GM23338 (cell line): ENCODE measurements around the gene RPL10A. TPM values are rescaled to one million over a fixed set of nuclear protein-coding genes. Genes with fewer than 3 reads are reported as not detected.

Experiments
- ATAC-seq: fragments of 200-7000 bp; cut with Tn5 transposase; 3 replicates; pipeline ENCODE4 v1.9.1; 2020
- DNase-seq: peaks from one replicate; pipeline ENCODE4 v3.0.0-alpha.2; 2015; ENCODE audit warnings: low spot score
- H2AFZ ChIP-seq: fragments of 200-600 bp; sonication (generic); 2 replicates; pipeline ENCODE4 v1.8.0; 2016; ENCODE audit warnings: antibody characterized with exemption, mild to moderate bottlenecking, moderate library complexity
- H3F3A ChIP-seq: fragments of 200-600 bp; sonication (generic); replicated peaks from 2 replicates; pipeline ENCODE4 v1.8.0; 2017; ENCODE audit warnings: antibody characterized with exemption, mixed run types, low read depth
- H3K27ac ChIP-seq: fragments of 200-600 bp; sonication (generic); 2 replicates; pipeline ENCODE4 v1.6.1; 2016; ENCODE audit warnings: low read depth
- H3K27me3 ChIP-seq: fragments of 200-600 bp; sonication (generic); 2 replicates; pipeline ENCODE4 v1.8.0; 2016; ENCODE audit warnings: mild to moderate bottlenecking, mixed run types, moderate library complexity; ENCODE audit not compliant: insufficient read depth
- H3K36me3 ChIP-seq: fragments of 200-600 bp; sonication (generic); 2 replicates; pipeline ENCODE4 v1.8.0; 2016; ENCODE audit warnings: mild to moderate bottlenecking; ENCODE audit not compliant: insufficient read depth
- H3K4me1 ChIP-seq: fragments of 200-600 bp; sonication (generic); 2 replicates; pipeline ENCODE4 v1.8.0; 2016; ENCODE audit warnings: mild to moderate bottlenecking, moderate library complexity; ENCODE audit not compliant: insufficient read depth
- H3K4me2 ChIP-seq: fragments of 200-600 bp; sonication (generic); 2 replicates; pipeline ENCODE4 v1.7.1; 2017; ENCODE audit warnings: mixed run types
- H3K4me3 ChIP-seq: fragments of 200-600 bp; sonication (generic); 2 replicates; pipeline ENCODE4 v1.6.1; 2016; ENCODE audit warnings: mixed run types
- H3K79me2 ChIP-seq: fragments of 200-600 bp; sonication (generic); replicated peaks from 2 replicates; pipeline ENCODE4 v1.8.0; 2017; ENCODE audit warnings: mild to moderate bottlenecking; ENCODE audit not compliant: insufficient read depth
- H3K9me2 ChIP-seq: fragments of 200-600 bp; sonication (generic); 2 replicates; pipeline ENCODE4 v1.8.0; 2017; ENCODE audit not compliant: insufficient read depth
- H4K20me1 ChIP-seq: fragments of 200-600 bp; sonication (generic); replicated peaks from 2 replicates; pipeline ENCODE4 v1.8.0; 2017; ENCODE audit warnings: mild to moderate bottlenecking; ENCODE audit not compliant: insufficient read depth
- H3K27ac Mint-ChIP-seq: 2 replicates; pipeline ENCODE4 v1.8.0; 2020; ENCODE audit warnings: inconsistent platforms, mild to moderate bottlenecking, moderate library complexity, mixed read lengths
- H3K27me3 Mint-ChIP-seq: 3 replicates; pipeline ENCODE4 v1.8.0; 2022; ENCODE audit warnings: low read depth, mild to moderate bottlenecking, moderate library complexity, mixed read lengths, inconsistent platforms; ENCODE audit not compliant: insufficient read depth, poor library complexity
- H3K36me3 Mint-ChIP-seq: 3 replicates; pipeline ENCODE4 v1.8.0; 2021; ENCODE audit warnings: low read depth, mild to moderate bottlenecking, inconsistent platforms, moderate library complexity, mixed read lengths
- H3K4me1 Mint-ChIP-seq: 3 replicates; pipeline ENCODE4 v1.8.0; 2020; ENCODE audit warnings: mild to moderate bottlenecking, inconsistent platforms, mixed read lengths
- H3K4me3 Mint-ChIP-seq: 3 replicates; pipeline ENCODE4 v1.8.0; 2021; ENCODE audit warnings: moderate library complexity, mild to moderate bottlenecking, inconsistent platforms, mixed read lengths
- H3K9me3 Mint-ChIP-seq: 3 replicates; pipeline ENCODE4 v1.8.0; 2020; ENCODE audit warnings: moderate library complexity, mild to moderate bottlenecking, inconsistent platforms, mixed read lengths
- CREB1 ChIP-seq: fragments of 250-450 bp; sonication (Bioruptor Pico); IDR thresholded peaks from 2 replicates; pipeline ENCODE4 v1.5.0; 2020; ENCODE audit warnings: low read depth, mild to moderate bottlenecking, moderate library complexity
- CTCF ChIP-seq, 2 experiments: fragments of 200-600 bp in 1 of 2; sonication (generic) in 1 of 2; conservative IDR thresholded peaks; 2 replicates each; pipeline versions ENCODE4 v1.5.1 to v1.6.1; 2016 to 2017; ENCODE audit warnings: antibody characterized with exemption in 2 of 2, low read depth in 2 of 2, mild to moderate bottlenecking in 2 of 2, moderate library complexity in 1 of 2
- EZH2 ChIP-seq: fragments of 200-600 bp; sonication (generic); IDR thresholded peaks from one replicate; pipeline ENCODE4 v1.8.0; 2017; ENCODE audit warnings: antibody characterized with exemption, mild to moderate bottlenecking, low read depth; ENCODE audit not compliant: unreplicated experiment
- JUNB ChIP-seq: IDR thresholded peaks from one replicate; pipeline ENCODE4 v1.6.1; 2016; ENCODE audit warnings: antibody characterized with exemption; ENCODE audit not compliant: unreplicated experiment
- NANOG ChIP-seq: IDR thresholded peaks from 2 replicates; pipeline ENCODE4 v1.6.1; 2016; ENCODE audit warnings: antibody characterized with exemption, borderline replicate concordance
- REST ChIP-seq: IDR thresholded peaks from one replicate; pipeline ENCODE4 v1.6.1; 2018; ENCODE audit warnings: antibody characterized with exemption; ENCODE audit not compliant: unreplicated experiment
- STAT1 ChIP-seq: IDR thresholded peaks from one replicate; pipeline ENCODE4 v1.6.1; 2016; ENCODE audit warnings: antibody characterized with exemption; ENCODE audit not compliant: unreplicated experiment
- ZNF114 ChIP-seq: fragments of 250-450 bp; sonication (Bioruptor Pico); IDR thresholded peaks from 2 replicates; pipeline ENCODE4 v1.5.0; 2020; ENCODE audit warnings: mild to moderate bottlenecking, moderate library complexity
- ZNF331 ChIP-seq: fragments of 250-450 bp; sonication (Bioruptor Pico); IDR thresholded peaks from 2 replicates; pipeline ENCODE4 v1.5.0; 2020; ENCODE audit warnings: low read depth, mild to moderate bottlenecking, moderate library complexity
- ZNF462 ChIP-seq: fragments of 250-450 bp; sonication (Bioruptor Pico); IDR thresholded peaks from 2 replicates; pipeline ENCODE4 v1.5.0; 2020; ENCODE audit warnings: mild to moderate bottlenecking, moderate library complexity
- polyA plus RNA-seq: library from polyadenylated mRNA; unstranded; fragments of >200 nt; fragmentation: Nextera tagmentation; extraction: Ambion mirVana; gene quantifications from 2 replicates; pipeline ENCODE4 v1.2.1, GENCODE V29; 2016
- total RNA-seq: library from RNA; depleted of rRNA; stranded (reverse); fragments of >200 nt; shearing (Covaris generic); gene quantifications from 2 replicates; pipeline ENCODE4 v1.2.3, GENCODE V29; 2014
- TF ChIP-seq, protein P1 (sequence below): IDR thresholded peaks from 2 replicates; pipeline ENCODE4 v1.6.1; 2016; ENCODE audit warnings: antibody characterized with exemption

RPL10A gene
- total and polyA plus RNA-seq, 2 experiments from 2014 or later = 730 to 1,297 TPM

GRCh38 chr6:35441205-35441604 is 27.0 kb upstream of the RPL10A start:
- Mint-ChIP-seq H3K27ac (no peak overlapping the region), H3K4me3 (no peak overlapping the region), H3K36me3 (no peaks in the 10 kb centered on the region), H3K9me3 (no peaks in the 10 kb centered on the region), H3K4me1 (no peaks in the 10 kb centered on the region), H3K27me3 (peaks cover 10% of the 10 kb centered on the region)
- Histone ChIP-seq H3K4me2 (no peak overlapping the region), H3K4me3 (no peak overlapping the region), H3K27ac (no peak overlapping the region), H4K20me1 (no peaks in the 10 kb centered on the region), H3K79me2 (no peaks in the 10 kb centered on the region), H3F3A (no peaks in the 10 kb centered on the region), H3K36me3 (no peaks in the 10 kb centered on the region), H3K4me1 (peaks cover 4% of the 10 kb centered on the region; the same call in 1 of the 2 replicates), H3K9me2 (no peaks in the 10 kb centered on the region), H3K27me3 (no peaks in the 10 kb centered on the region), H2AFZ (no peak overlapping the region)
- TF ChIP-seq CTCF (conservative IDR thresholded peaks at IDR 0.05; ENCODE audit: low read depth in 2 of 2) (no peak), ZNF114 (CRISPR knock-in tag) (no peak), STAT1 (no peak), ZNF462 (CRISPR knock-in tag) (no peak), ZNF331 (CRISPR knock-in tag) (no peak), JUNB (no peak), REST (no peak), CREB1 (CRISPR knock-in tag) (no peak), EZH2 (no peak), NANOG (no peak)
- TF ChIP-seq, protein P1, sequence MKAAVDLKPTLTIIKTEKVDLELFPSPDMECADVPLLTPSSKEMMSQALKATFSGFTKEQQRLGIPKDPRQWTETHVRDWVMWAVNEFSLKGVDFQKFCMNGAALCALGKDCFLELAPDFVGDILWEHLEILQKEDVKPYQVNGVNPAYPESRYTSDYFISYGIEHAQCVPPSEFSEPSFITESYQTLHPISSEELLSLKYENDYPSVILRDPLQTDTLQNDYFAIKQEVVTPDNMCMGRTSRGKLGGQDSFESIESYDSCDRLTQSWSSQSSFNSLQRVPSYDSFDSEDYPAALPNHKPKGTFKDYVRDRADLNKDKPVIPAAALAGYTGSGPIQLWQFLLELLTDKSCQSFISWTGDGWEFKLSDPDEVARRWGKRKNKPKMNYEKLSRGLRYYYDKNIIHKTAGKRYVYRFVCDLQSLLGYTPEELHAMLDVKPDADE = no peak
- ATAC-seq (no peak), DNase-seq (no peak)
